GM19043 (cell line): Measurements from ENCODE around the gene KCNA3.

Experiments used
- ATAC-seq: cut with Tn5 transposase; IDR thresholded peaks from one replicate; pipeline ENCODE4 v1.9.1; 2021; ENCODE audit warnings: low read depth; ENCODE audit not compliant: unreplicated experiment

Gene KCNA3

DNA sequence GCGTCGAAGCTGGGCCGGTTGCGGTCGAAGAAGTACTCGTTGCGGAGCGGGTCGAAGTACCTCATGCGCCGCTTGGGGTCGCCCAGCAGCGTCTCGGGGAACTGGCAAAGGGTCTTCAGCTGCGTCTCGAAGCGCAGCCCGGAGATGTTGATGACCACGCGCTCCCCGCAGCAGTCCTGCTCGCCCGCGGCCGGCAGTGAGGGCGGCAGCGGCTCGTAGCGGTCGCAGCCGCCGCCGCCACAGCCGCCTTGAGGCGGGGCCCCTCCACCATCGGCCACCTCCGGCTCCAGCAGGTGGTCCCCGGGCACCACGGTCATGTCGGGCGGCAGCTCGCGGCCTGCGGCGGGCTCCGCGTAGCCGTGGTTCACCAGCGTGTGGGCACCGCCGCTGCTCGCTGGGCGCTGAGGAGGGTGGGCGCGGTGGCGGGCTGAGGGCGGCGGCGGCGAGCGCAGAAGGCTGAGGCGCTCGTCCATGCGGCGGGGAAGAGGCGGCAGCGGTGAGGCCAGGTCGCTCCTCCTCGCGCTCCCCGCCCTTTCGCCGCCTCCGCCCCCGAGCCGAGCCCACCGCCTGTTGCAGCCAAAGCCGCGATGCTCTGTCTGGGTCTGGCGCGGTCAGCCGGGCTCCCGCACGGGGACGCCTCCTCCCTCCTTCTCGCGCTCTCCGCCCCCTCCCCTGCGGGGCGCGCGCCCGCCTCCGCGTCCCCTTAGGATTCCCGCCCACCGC lies at the start of gene KCNA3:
Gene KCNA3, minus strand, starts transcription at position 604 of the 723 bp plus-strand sequence. Its CDS starts 131 bp downstream, at position 473.
- no peak for ATAC-seq

DNA sequence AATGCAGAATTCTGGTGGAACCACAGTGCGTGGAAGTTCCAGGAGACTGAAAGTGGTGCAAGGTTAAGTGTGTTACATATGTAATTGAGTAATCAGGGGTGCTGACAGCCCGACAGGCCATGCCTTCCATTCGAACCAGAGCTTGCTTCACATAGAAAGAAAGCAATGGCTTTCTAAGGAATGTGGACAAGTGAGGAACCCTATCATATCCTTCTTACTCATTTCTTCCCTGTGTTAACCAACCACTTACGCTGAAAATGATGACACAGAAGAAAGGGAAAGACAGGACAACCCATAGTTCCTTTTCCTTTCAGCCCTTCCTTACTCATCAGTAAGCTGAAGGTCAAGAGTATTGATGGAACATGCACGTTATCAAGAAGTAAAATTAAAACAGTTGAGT lies 48.1 kb upstream of the KCNA3 start:
- no peak for ATAC-seq

DNA sequence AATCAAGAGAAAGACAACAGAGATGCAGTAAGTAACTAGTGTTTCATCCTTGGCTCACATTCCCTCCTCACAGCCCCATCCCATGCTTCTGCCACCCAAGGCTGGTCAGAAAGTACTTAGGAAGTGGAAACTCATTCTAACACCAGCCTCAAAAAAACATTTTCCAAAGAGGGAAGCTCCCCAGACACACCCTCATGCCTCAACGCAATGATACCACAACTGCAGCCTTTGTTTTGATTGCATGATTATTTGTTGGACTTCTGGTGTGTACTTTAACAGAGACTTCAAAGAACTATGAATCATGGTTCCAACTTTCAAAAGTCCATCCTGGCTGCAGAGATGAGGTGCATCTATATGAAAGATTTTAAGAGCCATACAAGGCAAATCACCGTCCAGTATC lies 45.2 kb upstream of the KCNA3 start:
- no peak for ATAC-seq

DNA sequence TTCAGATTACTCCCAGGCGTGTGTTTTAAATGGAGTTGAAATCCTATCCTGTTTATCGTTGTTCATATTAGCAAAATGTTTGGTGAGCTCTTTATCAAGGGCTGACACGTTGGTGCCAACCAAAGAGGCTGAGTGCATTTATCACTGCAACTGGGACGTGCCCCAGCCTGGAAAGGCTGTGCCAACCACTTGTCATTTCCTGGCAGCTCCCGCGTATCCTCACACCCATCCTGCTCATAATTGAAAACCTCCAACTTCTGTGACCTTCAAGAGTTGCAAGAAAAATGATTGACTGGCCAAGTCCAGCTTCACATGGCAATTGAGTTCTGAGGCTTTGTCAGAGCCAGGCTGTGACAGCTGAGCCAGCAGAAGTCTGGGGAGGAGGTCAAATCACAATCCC lies 43.7 kb upstream of the KCNA3 start:
- ATAC-seq: no peak

DNA sequence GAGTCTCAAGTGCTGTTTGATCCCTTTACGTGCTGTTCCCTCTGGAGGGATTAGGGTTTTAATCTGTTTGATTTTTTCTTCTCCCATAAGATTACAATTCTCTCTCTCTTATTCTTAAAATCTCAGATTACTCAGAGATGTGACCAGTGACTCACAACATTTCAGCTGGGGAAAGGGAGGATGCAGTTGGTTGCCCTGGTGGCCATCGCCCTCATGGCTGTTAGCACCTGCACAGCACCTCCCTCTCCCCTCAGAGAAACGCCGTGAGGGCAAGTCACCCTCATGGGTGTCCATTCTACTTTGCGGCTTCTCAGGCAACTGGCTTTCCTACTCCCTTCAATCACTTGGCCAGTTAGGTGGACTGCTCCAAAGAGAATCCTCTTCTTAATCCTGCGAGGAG lies 42.4 kb upstream of the KCNA3 start:
- ATAC-seq: no peak

DNA sequence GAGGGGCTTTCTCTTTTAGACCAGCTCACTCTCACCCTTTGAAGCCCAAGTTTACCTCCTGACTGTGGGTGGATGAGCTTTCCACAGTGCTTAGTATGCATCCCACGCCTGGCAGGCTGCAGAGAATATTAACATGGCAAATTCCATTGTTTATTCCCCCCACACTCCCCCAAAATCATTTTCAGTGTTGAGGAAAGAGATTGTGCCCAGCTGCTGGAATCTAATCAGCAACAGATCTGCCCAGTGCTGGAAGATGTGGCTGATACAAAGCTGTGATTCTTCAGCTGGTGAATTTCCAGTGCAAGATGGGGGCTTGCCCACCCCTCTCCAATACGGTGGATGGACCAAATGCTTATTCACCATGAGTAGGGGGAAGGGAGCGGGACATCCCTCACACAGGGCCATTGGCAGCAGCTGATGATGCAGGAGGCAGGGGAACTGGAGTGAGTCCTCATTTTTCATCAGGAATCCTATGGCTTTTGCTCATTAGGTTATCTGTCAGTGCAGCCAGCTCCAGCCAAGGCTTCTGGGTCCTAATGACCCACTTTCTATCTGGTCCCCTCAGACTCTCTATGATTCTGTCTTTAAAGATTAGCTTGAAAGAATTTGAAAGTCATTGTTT lies 39.7 kb upstream of the KCNA3 start:
- ATAC-seq: no peak

DNA sequence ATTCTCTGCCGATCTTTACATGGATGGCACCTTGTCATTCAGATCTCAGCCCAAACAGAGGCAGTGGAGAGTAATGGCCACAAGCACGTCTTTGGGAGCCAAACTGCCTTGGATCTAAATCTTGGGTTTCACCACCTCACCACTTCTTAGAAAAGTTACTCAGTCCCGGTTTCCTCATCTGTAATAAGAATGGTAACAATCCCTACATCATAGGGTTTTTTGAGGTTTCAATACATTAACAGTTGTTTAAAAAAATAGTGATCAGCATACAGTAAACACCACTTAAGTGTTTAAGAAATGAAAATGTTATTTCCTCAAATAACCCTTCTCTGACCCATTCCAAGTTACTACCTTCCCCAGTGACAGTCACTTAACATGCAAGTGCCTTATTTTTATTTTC lies 38.5 kb upstream of the KCNA3 start:
- no peak for ATAC-seq

DNA sequence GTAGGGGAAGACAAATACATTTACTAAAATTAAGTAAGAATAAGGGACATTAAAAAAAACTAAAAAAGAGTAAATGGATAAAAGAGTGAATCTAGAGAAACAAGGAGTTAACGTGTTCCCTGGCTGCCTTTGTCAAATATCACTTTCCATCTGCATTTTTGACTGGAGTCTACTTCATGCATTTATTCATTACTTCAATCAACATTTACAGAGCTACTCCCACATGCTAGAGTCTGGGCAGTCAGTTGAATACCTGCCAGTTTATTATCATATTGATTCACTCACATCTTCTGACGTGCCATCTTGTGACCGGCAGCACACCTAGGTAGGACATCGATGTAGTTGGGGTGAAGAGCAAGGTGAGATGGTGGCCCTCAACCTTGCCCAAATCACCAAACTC lies 35.6 kb upstream of the KCNA3 start:
- ATAC-seq: no peak

DNA sequence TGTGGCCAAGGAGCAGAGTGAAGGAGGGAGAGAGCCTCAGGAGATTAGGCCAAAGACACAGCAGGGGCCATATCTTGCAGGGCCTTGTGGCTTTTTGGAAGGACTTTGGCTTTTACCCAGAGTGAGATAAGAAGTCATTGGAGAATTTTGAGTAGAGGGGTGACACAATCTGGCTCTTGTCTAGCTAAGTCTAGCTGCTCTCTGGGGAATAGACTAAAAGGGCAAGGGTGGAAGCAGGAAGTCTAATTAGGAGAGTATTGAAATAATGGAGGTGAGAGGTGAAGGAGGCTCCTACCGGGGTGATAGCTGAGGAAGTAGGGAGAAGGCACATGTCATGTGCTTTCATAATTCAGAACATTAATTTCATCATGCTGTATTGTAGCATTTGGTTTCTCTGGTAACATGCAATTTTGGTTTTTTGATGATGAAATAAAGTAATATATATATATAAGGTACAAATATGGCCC lies 34.3 kb upstream of the KCNA3 start:
- no peak for ATAC-seq

DNA sequence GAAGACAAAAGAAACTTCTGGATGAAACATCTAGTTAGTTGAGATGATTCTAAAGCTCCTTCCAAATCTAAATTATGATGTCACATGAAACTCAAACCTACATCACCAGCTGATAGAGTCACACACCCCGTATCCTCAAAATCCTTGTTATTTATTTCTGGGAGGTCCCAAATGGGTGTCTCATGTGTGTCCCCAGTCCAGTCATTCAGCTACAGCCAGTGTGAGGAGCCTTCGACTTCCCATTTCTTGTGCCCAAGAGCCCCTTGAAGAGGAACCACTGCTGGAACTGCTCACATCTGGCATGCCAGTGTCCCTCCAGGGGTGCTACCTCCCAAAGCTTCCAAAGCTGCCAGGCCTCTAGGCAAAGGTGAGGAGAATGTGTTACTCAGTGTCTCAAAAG lies 32.5 kb upstream of the KCNA3 start:
- ATAC-seq: no peak

DNA sequence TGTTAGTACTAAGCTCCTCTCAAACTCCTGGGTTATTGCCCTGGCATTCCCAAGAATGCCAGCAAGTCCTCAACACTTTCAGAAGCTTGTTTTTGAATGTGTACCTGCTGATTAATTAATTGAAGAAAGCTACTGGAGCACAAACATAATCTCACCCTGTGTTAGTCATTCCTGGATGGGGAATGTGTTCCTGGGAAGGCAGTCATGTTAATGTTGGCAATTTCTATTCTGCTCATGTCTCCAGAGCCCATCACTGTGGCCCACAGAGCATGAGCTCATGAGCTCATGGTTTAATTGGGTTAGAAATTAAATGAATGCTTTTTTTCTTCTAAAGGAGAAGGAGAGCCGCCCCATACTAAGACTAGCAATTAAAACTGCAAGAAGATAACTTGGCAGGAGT lies 31.9 kb upstream of the KCNA3 start:
- no peak for ATAC-seq

DNA sequence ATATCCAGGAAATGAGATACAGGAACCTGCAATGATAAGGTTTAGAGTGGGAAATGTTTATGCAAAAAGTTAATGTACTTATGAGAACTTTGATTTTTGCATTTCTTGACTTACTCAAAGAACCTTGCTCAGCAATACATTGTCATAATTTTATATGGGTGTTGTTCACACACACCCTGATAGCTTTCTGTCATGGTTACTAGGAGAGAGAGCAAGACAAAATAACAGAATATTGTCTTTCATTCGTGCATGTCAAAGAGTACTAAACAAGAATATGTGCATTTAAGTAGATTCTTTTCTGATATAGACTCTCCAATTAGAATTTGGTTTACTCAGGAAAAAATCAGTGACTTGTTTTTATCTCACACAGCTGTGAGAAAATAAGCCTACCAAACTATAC lies 27.5 kb upstream of the KCNA3 start:
- ATAC-seq: no peak

DNA sequence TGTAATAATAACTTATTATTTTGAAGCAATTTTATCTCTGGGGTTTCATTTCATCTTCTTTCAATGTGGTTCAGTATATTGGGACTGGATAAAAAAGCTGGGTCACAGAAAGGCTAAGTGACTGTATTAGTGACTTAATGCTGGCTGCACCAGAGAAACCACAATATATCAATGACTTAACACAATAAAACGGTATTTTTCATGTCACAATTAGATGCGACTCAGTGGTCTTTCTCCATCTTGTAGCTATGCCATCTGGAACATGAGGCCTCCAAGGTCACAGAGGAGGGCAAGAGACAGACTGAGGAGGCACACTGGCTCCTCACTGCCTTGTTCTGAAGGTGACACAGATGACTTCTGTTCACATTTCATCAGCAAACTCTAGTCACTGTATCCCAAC lies 26.0 kb upstream of the KCNA3 start:
- ATAC-seq: no peak

DNA sequence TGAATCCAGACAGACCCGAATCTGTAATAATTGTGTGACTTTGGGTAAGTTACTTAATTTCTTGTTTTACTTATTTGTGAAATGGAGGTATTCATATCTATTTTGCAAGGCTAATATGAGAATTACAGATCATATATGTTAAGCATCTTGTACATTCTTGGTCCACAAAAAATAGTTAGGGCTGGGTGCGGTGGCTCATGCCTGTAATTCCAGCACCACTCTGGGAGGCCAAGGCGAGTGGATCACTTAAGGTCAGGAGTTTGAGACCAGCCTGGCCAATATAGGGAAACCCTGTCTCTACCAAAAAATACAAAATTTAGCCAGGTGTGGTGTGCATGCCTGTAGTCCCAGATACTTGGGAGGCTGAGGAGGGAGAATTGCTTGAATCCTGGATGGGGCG lies 22.9 kb upstream of the KCNA3 start:
- no peak for ATAC-seq

DNA sequence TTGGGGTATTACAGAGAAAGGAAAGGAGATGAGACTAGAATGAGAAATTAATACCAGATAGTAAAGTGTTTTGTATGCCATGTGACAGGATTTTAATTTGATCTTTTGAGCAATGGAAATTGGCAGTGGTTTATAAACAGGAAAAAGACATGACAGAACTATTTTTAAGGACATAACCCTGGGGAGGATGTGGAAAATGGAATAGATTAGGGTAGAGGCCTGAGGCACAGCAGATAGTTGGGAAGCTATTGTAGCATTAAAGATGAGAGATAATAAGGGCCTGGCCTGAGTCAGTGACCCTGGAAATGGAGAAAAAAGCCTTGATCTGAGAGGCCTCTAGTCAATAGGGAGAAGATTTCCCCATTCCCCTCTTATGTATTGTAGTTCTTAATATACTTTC lies 22.1 kb upstream of the KCNA3 start:
- ATAC-seq: no peak

DNA sequence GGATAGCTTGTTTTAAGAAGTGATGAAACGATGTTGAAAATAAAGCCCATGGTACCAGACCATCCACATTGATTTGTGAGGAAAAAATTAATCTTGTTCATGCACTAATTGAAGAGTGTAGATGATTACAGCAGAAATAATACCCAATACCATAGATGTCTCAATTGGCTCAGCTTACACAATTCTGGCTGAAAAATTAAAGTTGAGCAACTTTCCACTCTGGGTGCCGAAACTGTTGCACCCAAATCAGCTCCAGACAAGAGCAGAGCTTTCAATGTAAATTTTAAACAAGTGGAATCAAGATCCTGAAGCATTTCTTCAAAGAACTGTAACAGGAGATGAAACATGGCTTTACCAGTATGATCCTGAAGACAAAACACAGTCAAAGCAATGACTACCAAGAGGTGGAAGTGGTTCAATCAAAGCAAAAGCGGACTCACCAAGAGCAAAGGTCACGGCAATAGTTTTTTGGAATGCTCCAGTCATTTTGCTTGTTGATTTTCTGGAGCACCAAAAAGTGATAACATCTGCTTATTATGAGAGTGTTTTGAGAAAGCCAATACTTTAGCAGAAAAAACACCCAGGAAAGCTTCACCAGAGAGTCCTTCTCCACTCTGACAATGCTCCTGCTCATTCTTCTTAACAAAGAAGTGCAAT lies 16.1 kb upstream of the KCNA3 start:
- no peak for ATAC-seq

DNA sequence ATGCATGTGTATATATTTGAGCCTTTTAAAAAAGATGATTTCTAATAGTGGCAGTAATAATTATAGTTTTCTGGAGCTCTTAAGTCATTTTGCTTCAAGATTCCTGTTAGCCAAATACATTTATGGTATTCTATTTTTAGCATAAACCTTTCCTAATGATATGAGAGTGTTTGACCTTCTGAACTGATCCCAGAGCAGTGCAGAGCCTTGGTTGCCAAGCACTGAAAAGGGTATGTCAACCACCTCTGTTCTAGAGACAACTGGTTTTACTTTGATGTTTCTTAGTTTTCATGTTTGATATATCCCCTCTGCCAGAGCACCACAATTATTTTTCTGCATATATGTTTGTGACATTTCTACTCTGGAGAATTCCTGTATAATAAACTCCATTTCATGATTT lies 15.1 kb upstream of the KCNA3 start:
- no peak for ATAC-seq

DNA sequence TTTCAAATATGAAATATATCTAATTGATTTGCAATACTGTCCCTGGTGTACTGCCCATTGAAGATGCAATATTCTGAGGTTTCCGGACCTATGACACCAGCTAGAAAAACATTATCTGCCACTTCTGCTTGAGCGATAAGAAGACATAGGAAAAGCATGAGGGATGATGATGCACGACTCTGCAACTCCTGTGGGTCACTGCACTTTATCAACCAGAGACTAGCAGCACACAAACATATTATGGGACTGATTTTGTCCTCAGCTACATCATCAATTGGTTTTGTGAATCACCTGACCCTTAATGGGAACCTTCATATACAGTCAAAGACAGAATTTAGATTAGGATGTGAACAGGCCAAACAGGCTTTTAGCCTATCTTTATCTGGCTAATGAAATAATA lies 13.8 kb upstream of the KCNA3 start:
- no peak for ATAC-seq

DNA sequence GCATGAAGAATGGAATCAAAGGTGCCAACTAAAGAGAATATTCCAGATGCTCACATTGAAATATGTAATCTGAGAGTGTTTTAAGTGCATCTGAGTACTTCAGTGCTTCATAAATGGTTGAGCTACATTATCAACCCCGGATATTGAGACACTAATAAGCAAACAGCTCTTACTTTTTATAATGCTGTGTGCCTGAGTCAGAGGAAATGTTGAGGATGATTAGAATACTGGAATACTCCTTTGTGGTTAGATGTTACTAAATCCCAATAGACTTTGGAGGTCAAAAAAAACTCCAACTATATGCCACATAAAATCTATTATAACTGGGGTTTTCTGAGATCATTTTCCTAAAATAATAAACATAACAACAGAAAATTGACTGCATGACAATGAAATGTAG lies 12.5 kb upstream of the KCNA3 start:
- ATAC-seq: no peak

DNA sequence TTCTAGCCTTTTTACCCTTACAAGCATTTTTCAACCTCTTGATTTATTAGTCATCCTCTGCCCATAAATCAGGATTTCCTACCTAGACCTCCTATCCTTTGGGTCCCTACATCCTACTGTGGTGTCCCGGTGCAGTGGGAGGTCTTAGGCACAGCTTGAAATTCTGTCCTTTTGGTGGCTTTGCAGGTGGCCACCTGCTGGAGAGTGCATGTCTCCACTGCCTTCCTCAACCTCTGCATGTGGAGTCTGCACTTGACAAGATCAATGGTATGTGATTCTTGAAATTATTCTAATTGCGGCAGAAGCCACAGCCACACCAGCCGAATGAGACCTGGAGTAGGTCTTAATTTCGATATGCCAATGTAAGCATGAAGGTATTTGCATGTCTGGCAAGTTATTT lies 11.4 kb upstream of the KCNA3 start:
- no peak for ATAC-seq

DNA sequence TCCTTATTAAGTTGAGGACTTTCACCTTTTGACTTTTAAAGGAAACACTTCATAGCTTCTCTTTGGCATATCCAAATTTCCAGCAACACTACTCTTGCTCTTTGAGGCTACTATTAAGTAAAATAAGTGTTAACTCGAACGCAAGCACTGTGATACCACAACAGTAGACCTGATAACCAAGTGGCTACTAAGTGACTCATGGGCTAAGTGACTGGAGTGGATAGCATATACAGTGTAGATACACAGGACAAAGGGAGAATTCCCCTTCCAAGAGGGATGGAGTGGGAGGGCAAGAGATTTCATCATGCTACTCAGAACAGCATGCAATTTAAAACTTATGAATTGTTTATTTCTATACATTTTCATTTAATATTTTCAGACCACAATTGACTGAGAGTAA lies 9.8 kb upstream of the KCNA3 start:
- ATAC-seq: no peak

DNA sequence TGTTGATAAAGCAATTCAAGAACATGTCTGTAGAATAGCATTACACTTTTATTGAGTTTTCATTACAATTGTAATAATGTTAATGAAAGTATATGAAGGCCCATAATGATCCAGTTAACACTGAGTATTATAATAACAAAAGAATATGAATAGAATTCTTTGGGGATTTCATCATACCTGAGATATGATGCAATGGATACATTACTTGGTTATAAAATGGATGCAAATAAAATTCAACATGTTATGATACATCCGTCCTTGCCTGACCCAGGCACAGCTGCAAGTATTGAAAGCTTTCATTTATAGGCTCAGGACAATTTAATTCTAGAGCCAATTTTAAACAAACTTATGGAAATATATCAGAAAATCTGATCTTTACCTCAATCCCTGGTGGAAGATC lies 8.2 kb upstream of the KCNA3 start:
- no peak for ATAC-seq
